WERI-Rb-1 (cell line): Measurements from ENCODE around the gene UNC5A.

ENCODE experiments used
- DNase-seq: peaks from one replicate; pipeline ENCODE4 v3.0.0-alpha.2; 2020
- H3K27ac ChIP-seq: fragments of 250-450 bp; sonication (Bioruptor Pico); 2 replicates; pipeline ENCODE4 v1.5.1; 2020; ENCODE audit warnings: mild to moderate bottlenecking, moderate library complexity
- H3K27me3 ChIP-seq: fragments of 250-450 bp; sonication (Bioruptor Pico); 2 replicates; pipeline ENCODE4 v1.5.1; 2021; ENCODE audit warnings: mild to moderate bottlenecking, low read depth, moderate library complexity; ENCODE audit not compliant: insufficient read depth, severe bottlenecking
- H3K36me3 ChIP-seq: fragments of 250-450 bp; sonication (Bioruptor Pico); 2 replicates; pipeline ENCODE4 v1.5.1; 2020; ENCODE audit warnings: mild to moderate bottlenecking, moderate library complexity
- H3K4me3 ChIP-seq: 2 replicates; pipeline ENCODE4 v1.5.1; 2011; ENCODE audit warnings: low read depth, mild to moderate bottlenecking, control low read depth, low read length
- H3K9me3 ChIP-seq: fragments of 250-450 bp; sonication (Bioruptor Pico); 2 replicates; pipeline ENCODE4 v1.5.1; 2021; ENCODE audit warnings: mild to moderate bottlenecking, moderate library complexity; ENCODE audit not compliant: severe bottlenecking
- CTCF ChIP-seq: IDR thresholded peaks from 2 replicates; pipeline ENCODE4 v1.5.1; 2011; ENCODE audit warnings: low read depth, mild to moderate bottlenecking, control low read depth, inconsistent platforms, low read length

The UNC5A gene

GRCh38 chr5:176851380-176851779, 41.0 kb downstream of the UNC5A start:
- no peak for TF ChIP-seq CTCF
- Histone ChIP-seq H3K27ac (no peak overlapping the region), H3K9me3 (no peaks in the 10 kb centered on the region), H3K4me3 (no peak overlapping the region), H3K27me3 (no peaks in the 10 kb centered on the region), H3K36me3 (no peaks in the 10 kb centered on the region)
- DNase-seq = no peak

GRCh38 chr5:176851871-176852658, 41.7 kb downstream of the UNC5A start:
- no peaks in the 10 kb centered on the region for H3K36me3 ChIP-seq
- no peaks in the 10 kb centered on the region for H3K27me3 ChIP-seq
- no peak for DNase-seq
- no peaks in the 10 kb centered on the region for H3K9me3 ChIP-seq
- H3K4me3 ChIP-seq = no peak overlapping the region
- no peak overlapping the region for H3K27ac ChIP-seq
- TF ChIP-seq CTCF = no peak

GRCh38 chr5:176853151-176853778, 42.9 kb downstream of the UNC5A start:
- no peak for DNase-seq
- H3K36me3 ChIP-seq = no peaks in the 10 kb centered on the region

GRCh38 chr5:176854164-176854563, 43.8 kb downstream of the UNC5A start:
- no peak overlapping the region for H3K4me3 ChIP-seq
- DNase-seq = no peak
- no peak overlapping the region for H3K27ac ChIP-seq
- no peaks in the 10 kb centered on the region for H3K27me3 ChIP-seq
- no peaks in the 10 kb centered on the region for H3K36me3 ChIP-seq
- no peak for TF ChIP-seq CTCF
- H3K9me3 ChIP-seq = no peaks in the 10 kb centered on the region

More at GRCh38 chr5:176853151-176853778, 42.9 kb downstream of the UNC5A start:
- H3K4me3 ChIP-seq = no peak overlapping the region
- no peak for TF ChIP-seq CTCF
- H3K9me3 ChIP-seq = no peaks in the 10 kb centered on the region
- no peak overlapping the region for H3K27ac ChIP-seq
- H3K27me3 ChIP-seq = no peaks in the 10 kb centered on the region

GRCh38 chr5:176855598-176855997, 45.2 kb downstream of the UNC5A start:
- no peaks in the 10 kb centered on the region for H3K27me3 ChIP-seq
- no peak for TF ChIP-seq CTCF
- no peaks in the 10 kb centered on the region for H3K36me3 ChIP-seq
- H3K9me3 ChIP-seq = no peaks in the 10 kb centered on the region
- no peak overlapping the region for H3K27ac ChIP-seq
- no peak for DNase-seq
- no peak overlapping the region for H3K4me3 ChIP-seq
